IPS-15b (cell line): ENCODE measurements around the gene MYO15A.

ENCODE experiments used
- H3K27me3 ChIP-seq: one replicate; pipeline ENCODE4 v1.6.1; 2013; ENCODE audit warnings: low read length; ENCODE audit not compliant: control insufficient read depth, insufficient read depth
- H3K36me3 ChIP-seq: one replicate; pipeline ENCODE4 v1.6.1; 2013; ENCODE audit warnings: low read length; ENCODE audit not compliant: control insufficient read depth, insufficient read depth
- H3K4me1 ChIP-seq: one replicate; pipeline ENCODE4 v1.6.1; 2013; ENCODE audit warnings: mild to moderate bottlenecking, low read length; ENCODE audit not compliant: control insufficient read depth, insufficient read depth
- H3K4me3 ChIP-seq: one replicate; pipeline ENCODE4 v1.5.1; 2013; ENCODE audit warnings: low read depth, low read length
- H3K9ac ChIP-seq: one replicate; pipeline ENCODE4 v1.6.1; 2013; ENCODE audit warnings: low read depth, mild to moderate bottlenecking, low read length
- H3K9me3 ChIP-seq: one replicate; pipeline ENCODE4 v1.6.1; 2013; ENCODE audit warnings: mild to moderate bottlenecking, low read length; ENCODE audit not compliant: control insufficient read depth, insufficient read depth

Gene MYO15A

DNA sequence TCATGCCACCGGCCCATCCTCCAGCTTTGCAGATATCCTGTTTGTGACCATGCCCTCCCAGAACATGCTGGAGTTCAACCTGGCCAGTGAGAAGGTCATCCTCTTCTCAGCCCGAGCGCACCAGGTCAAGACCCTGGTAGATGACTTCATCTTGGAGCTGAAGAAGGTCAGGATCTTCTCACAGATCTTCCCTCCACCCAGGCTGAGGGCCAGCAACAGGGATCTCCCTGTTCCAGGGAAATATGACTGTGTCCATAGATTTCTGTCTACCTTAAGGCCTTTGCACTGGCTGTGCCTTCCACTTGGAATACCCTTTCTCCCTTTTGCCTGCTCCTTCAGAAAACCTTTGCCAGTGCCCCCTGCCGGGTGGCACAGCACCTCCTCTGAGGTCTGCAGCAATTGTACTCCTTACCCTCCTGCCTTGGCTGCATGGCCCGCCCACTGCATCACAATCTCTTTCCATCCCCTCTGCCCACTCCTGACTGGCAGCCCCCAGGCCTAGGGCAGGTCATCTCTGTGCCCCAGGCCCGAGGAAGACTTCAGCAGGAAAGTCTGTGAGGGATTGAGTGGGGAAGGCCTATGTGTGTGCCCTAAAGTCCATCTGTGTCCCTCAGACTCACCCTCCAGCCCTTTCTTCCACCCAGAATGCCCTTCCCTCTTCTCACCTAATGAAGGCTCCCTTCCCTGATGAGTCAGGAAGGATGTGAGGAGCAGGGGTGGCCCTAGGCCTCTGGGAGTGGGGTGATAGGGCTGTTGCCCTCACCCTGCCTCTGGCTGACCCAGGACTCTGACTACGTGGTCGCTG lies 47.8 kb downstream of the MYO15A start:
- H3K4me1 ChIP-seq = no peaks in the 10 kb centered on the region
- no peaks in the 10 kb centered on the region for H3K36me3 ChIP-seq
- H3K4me3 ChIP-seq = no peak overlapping the region
- peak overlapping the region; percentile 13 for H3K9ac ChIP-seq
- H3K27me3 ChIP-seq = no peaks in the 10 kb centered on the region
- H3K9me3 ChIP-seq = no peaks in the 10 kb centered on the region

DNA sequence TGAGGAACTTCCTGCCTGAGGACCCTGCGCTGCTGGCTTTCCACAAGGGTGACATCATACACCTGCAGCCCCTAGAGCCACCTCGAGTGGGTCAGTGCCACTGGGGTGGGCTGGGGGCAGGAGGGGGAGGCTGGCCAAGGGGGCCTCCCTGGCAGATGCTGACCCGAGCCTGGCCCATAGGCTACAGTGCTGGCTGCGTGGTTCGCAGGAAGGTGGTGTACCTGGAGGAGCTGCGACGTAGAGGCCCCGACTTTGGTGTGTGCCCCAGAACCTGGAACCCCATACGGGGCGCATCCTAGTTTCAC lies 48.4 kb downstream of the MYO15A start:
- Histone ChIP-seq H3K9ac (no peak overlapping the region), H3K36me3 (no peaks in the 10 kb centered on the region), H3K4me1 (no peaks in the 10 kb centered on the region), H3K4me3 (no peak overlapping the region), H3K9me3 (no peaks in the 10 kb centered on the region), H3K27me3 (no peaks in the 10 kb centered on the region)

DNA sequence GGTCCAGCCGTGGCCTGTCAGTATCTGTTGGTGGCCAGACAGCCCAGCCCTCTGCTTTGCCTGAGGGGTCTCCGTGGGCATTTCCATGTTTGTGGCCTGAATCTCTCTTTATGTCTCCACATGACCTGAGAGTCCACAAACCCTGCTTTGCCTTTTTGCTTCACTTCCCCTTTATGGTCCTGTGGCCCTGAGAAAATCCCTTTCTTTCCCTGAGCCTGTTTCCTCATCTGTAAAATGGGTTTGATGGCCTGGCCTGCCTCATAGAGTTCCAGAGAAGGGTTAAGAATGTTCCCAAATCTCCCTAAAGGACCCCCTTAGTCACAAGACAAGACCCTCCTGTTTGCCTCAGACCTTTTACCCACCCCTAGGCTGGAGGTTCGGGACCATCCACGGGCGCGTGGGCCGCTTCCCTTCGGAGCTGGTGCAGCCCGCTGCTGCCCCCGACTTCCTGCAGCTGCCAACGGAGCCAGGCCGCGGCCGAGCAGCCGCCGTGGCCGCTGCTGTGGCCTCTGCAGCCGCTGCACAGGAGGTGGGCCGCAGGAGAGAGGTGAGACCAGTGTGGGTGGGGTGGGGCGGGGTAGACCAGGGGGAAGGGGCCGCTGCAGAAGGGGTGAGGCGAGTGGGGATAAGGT lies 48.9 kb downstream of the MYO15A start:
- Histone ChIP-seq H3K9ac (no peak overlapping the region), H3K27me3 (no peaks in the 10 kb centered on the region), H3K36me3 (no peaks in the 10 kb centered on the region), H3K4me3 (peak overlapping the region; percentile 11), H3K9me3 (no peaks in the 10 kb centered on the region), H3K4me1 (no peaks in the 10 kb centered on the region)

DNA sequence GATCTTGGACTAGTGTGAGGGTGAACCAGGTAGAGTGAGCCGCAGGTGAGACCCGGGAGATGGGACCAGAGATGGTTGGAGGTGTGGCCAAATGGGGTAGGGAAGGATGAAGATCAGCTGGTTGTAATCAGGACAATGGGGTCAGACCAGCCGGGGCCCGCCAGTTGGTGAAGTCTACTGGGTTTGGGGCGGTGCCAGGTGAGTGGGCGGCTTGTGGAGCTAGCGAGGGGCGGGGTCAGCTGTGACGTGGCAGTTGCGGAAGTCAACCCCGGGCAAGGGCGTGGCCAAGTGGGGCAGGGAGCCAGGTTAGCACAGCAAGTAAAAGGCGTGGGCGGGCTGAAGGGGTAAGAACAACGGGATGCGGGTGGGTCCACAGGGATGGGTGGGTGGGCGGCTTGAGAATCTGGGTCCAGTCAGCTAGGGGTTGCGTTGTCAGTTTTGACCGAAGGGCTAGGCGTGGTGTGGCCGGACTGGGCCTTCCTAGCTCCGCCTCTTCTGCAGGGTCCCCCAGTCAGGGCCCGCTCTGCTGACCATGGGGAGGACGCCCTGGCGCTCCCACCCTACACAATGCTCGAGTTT lies 49.6 kb downstream of the MYO15A start:
- Histone ChIP-seq H3K4me1 (no peaks in the 10 kb centered on the region), H3K9ac (no peak overlapping the region), H3K36me3 (no peaks in the 10 kb centered on the region), H3K9me3 (no peaks in the 10 kb centered on the region), H3K4me3 (peak overlapping the region; percentile 69), H3K27me3 (no peaks in the 10 kb centered on the region)

DNA sequence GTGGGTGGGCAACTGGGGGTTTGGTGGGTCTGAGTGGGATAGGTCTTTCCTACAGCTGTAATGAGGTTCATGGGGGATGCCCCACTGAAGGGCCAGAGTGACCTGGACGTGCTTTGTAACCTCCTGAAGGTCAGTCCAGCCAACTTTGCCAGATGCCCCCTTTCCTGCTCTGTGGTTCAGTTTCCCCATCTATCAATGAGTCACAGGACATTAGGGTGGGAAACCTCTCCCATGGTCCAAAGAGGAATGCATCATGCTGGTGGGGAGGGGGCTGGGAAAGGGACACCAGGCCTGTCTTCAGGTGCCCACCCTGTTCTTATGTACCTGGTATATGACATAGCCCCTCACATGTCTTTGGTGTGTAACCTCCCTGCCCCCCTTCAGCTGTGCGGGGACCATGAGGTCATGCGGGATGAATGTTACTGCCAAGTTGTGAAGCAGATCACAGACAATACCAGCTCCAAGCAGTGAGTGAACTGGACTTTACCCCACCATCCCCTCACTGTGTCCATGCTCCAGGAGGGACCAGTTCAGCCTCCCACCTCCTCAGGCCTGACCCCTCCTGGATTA lies 51.1 kb downstream of the MYO15A start:
- H3K9ac ChIP-seq = no peak overlapping the region
- no peaks in the 10 kb centered on the region for H3K27me3 ChIP-seq
- no peaks in the 10 kb centered on the region for H3K36me3 ChIP-seq
- H3K9me3 ChIP-seq = no peaks in the 10 kb centered on the region
- H3K4me1 ChIP-seq = no peaks in the 10 kb centered on the region
- no peak overlapping the region for H3K4me3 ChIP-seq

DNA sequence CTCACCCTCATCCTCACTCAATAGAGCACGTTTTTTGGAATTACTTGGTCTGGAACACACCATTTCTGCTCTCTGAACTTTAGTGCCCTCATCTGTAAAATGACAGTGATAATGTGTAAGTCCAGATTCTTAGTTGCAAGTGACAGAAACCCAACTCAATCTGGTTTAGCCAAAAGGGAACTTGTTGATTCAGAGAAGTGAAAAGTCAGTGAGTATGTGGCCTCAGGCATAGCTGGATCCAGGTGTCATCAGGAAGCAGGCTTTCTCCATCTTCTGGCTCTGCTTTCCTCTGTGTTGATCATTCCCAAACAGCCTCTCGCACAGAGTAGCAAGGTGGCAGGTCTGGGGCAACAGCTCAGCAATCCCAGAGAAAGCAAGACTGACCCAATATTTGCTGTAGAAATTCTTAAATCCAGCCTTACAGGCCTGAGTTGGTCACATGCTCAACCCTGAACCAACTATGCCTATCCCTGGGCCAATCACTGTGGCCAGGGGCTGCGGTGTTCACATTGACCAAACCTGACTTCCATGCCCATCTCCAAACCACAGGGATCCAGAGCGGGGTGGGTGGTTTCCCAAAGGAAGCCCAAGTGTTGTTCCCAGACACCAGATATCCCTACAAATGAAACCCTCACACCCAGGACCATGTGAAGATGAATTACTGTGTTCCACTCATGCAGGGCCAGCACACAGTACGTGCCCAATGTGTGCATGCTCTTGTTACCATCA lies 51.7 kb downstream of the MYO15A start:
- no peaks in the 10 kb centered on the region for H3K27me3 ChIP-seq
- H3K9ac ChIP-seq = peak overlapping the region; percentile 12
- H3K4me1 ChIP-seq = no peaks in the 10 kb centered on the region
- H3K4me3 ChIP-seq = no peak overlapping the region
- H3K9me3 ChIP-seq = no peaks in the 10 kb centered on the region
- no peaks in the 10 kb centered on the region for H3K36me3 ChIP-seq

DNA sequence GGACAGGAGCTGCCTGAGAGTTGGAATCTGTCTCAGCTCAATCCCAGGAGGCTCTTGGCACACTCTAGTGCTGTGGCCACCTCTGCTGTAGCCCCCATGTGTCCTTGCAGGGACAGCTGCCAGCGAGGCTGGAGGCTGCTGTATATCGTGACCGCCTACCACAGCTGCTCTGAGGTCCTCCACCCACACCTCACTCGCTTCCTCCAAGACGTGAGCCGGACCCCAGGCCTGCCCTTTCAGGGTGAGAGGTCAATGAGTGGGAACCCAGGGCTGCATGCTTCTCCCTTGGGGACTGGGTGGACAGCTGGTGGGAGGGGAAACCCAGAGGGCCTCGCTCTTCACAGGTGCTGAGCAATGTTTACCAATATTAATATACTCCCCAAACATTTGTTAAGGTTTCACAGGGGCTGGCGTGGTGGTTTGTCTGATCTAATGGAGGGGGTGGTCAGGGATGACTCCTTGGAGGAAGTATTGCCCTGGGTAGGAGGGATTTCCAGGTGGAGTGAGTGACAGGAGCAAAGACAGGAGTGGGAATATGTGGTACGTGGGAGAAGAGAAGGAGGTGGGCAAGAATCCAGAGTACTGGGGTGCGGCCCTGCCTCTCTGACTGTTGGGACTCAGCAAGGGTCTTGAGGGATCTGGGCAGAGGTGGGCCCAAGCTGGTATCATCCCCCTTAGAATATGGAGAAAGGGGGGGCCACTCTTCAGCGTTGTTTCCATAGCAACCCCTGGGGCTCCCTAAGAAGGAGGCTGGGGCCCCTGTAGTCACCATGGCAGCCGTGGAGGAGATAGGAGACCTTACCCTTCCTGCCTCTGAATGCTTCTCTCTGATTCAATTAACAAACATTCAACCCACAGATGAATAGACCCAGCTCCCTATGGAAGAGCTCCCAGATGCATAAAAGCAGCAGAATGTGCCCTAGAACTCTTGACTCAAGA lies 52.9 kb downstream of the MYO15A start:
- Histone ChIP-seq H3K4me3 (no peak overlapping the region), H3K27me3 (no peaks in the 10 kb centered on the region), H3K9ac (no peak overlapping the region), H3K36me3 (no peaks in the 10 kb centered on the region), H3K4me1 (no peaks in the 10 kb centered on the region), H3K9me3 (no peaks in the 10 kb centered on the region)

DNA sequence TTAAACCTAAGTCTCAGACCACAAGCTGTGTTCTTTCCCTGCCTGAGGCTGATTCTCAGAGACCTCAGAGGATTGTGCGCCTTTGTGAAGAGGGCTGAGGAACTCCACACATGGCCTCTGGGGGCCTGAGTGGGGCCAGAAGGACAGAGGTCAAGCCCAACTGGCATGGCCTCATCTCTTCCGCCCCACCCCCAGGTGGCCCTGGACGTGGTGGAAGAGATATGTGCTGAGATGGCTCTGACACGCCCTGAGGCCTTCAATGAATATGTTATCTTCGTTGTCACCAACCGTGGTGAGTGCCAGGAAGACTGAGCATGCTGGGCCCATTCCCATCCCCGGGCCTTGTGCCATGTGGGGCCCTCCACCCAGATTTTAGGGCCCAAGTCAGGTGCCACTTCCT lies 55.0 kb downstream of the MYO15A start:
- Histone ChIP-seq H3K27me3 (no peaks in the 10 kb centered on the region), H3K4me1 (no peaks in the 10 kb centered on the region), H3K9me3 (no peaks in the 10 kb centered on the region), H3K9ac (no peak overlapping the region), H3K4me3 (no peak overlapping the region), H3K36me3 (no peaks in the 10 kb centered on the region)

DNA sequence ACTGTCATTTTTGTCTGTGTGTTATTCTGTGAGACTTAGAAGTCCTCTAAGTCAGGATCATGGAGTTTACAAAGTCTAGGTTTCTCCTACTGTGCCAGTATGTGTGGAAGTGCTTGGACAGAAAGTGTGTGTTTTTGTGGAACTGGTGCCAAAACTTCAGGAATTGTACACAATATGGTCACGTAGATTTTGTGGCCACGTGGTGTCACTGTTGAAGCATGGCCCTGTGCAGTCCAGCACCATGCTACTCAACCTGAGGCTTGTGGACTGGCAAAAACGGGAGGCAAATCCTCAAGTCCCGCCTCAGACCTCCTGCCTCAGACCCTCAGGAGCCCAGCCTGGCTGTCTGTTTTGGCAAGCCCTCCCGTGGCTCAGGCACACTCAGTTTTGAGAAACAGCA lies 58.3 kb downstream of the MYO15A start:
- Histone ChIP-seq H3K9me3 (no peaks in the 10 kb centered on the region), H3K27me3 (no peaks in the 10 kb centered on the region), H3K4me3 (no peak overlapping the region), H3K36me3 (no peaks in the 10 kb centered on the region), H3K9ac (no peak overlapping the region), H3K4me1 (no peaks in the 10 kb centered on the region)

DNA sequence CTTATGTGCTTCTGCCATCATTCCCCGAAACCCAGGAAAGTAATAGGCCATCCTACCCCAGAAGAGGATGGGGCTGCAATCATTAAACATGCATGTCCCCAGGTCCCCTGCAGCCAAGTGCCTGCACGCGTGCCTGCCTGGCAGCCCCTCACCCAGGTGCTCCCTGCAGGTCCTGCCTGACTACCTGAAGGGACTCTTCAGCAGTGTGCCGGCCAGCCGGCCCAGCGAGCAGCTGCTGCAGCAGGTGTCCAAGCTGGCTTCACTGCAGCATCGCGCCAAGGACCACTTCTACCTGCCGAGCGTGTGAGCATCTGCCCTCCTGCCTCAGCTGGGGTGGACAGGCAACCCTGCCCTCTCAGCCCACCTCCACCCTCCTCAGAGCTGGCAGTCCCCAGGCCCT lies 58.9 kb downstream of the MYO15A start:
- Histone ChIP-seq H3K27me3 (no peaks in the 10 kb centered on the region), H3K4me3 (no peak overlapping the region), H3K9ac (no peak overlapping the region), H3K4me1 (no peaks in the 10 kb centered on the region), H3K9me3 (no peaks in the 10 kb centered on the region), H3K36me3 (no peaks in the 10 kb centered on the region)
